H1 (cell line): ENCODE results near the gene ZNF212. TPM values are rescaled to one million over a fixed set of nuclear protein-coding genes. Genes with fewer than 3 reads are reported as not detected.
A peak's percentile ranks its signal among the peaks of the same experiment; 100 is the strongest.

Experiments
- CTCF ChIA-PET: fragments of 300-600 bp; sonication (Branson Sonifier 250); formaldehyde crosslinking; loops from one replicate; lab custom pipeline; 2021; ENCODE audit not compliant: partially characterized antibody; lab: Charles Lee
- POLR2A ChIA-PET: fragments of 300-600 bp; sonication (Branson Sonifier 250); formaldehyde crosslinking; loops from one replicate; lab custom pipeline; 2021; ENCODE audit warnings: inconsistent platforms; ENCODE audit not compliant: partially characterized antibody; lab: Charles Lee
- DNase-seq, 2 experiments: peaks; one replicate each; pipeline versions ENCODE4 v3.0.0 to v3.0.0-alpha.2; 2010 to 2022; ENCODE audit warnings: low spot score in 2 of 2, low read depth in 1 of 2, mixed read lengths in 1 of 2
- FAIRE-seq: peaks from 2 replicates; lab custom pipeline; 2011; peaks lifted over from hg19 to GRCh38; lab: Jason Lieb, UNC
- H2AFZ ChIP-seq: 2 replicates; pipeline ENCODE4 v1.8.1; 2012; ENCODE audit warnings: low read length, inconsistent platforms
- H2AK5ac ChIP-seq: 2 replicates; pipeline ENCODE4 v1.6.1; 2013; ENCODE audit warnings: low read depth, low read length
- H2BK120ac ChIP-seq: replicated peaks from 2 replicates; pipeline ENCODE3; 2013; ENCODE audit warnings: low read depth, low read length, inconsistent platforms
- H2BK12ac ChIP-seq: 2 replicates; pipeline ENCODE4 v1.6.1; 2013; ENCODE audit warnings: low read depth, low read length
- H2BK15ac ChIP-seq: 2 replicates; pipeline ENCODE4 v1.6.1; 2013; ENCODE audit warnings: low read length
- H2BK20ac ChIP-seq: 2 replicates; pipeline ENCODE4 v1.6.1; 2013; ENCODE audit warnings: low read length
- H2BK5ac ChIP-seq: 2 replicates; pipeline ENCODE4 v1.6.1; 2013; ENCODE audit warnings: low read depth, low read length
- H3K14ac ChIP-seq: 2 replicates; pipeline ENCODE4 v1.6.1; 2013; ENCODE audit warnings: inconsistent platforms; ENCODE audit not compliant: insufficient read length
- H3K18ac ChIP-seq: 2 replicates; pipeline ENCODE4 v1.6.1; 2013; ENCODE audit warnings: low read length; ENCODE audit errors: extremely low read depth
- H3K23ac ChIP-seq: 2 replicates; pipeline ENCODE4 v1.6.1; 2013; ENCODE audit warnings: inconsistent platforms; ENCODE audit not compliant: insufficient read length
- H3K23me2 ChIP-seq: 2 replicates; pipeline ENCODE4 v1.6.1; 2013; ENCODE audit warnings: low read depth, low read length
- H3K27ac ChIP-seq: 2 replicates; pipeline ENCODE4 v1.6.1; 2011; ENCODE audit warnings: low read depth, low read length, inconsistent platforms
- H3K27me3 ChIP-seq, 4 experiments: replicated peaks in 1 of 4; 1 replicate in 1 of 4; 2 replicates in 3 of 4; pipeline versions ENCODE4 v1.6.1 to v1.8.1; 2011 to 2013; ENCODE audit warnings: low read length in 3 of 4, mild to moderate bottlenecking in 3 of 4, inconsistent platforms in 2 of 4, mixed read lengths in 2 of 4, moderate library complexity in 1 of 4; ENCODE audit not compliant: control insufficient read depth in 3 of 4, insufficient read depth in 3 of 4; ENCODE audit errors: extremely low read depth in 1 of 4
- H3K36me3 ChIP-seq, 4 experiments: 2 replicates each; pipeline versions ENCODE4 v1.6.1 to v1.8.1; 2011 to 2013; ENCODE audit warnings: mild to moderate bottlenecking in 4 of 4, low read length in 3 of 4, moderate library complexity in 2 of 4, control low read depth in 1 of 4, inconsistent platforms in 1 of 4; ENCODE audit not compliant: insufficient read depth in 4 of 4, control insufficient read depth in 2 of 4
- H3K4ac ChIP-seq: replicated peaks from 2 replicates; pipeline ENCODE3; 2013; ENCODE audit warnings: low read length, low read depth, mixed read lengths, inconsistent platforms; ENCODE audit not compliant: insufficient read length
- H3K4me1 ChIP-seq, 4 experiments: replicated peaks in 1 of 4; 1 replicate in 1 of 4; 2 replicates in 3 of 4; pipeline versions ENCODE4 v1.6.1 to v1.8.1; 2011 to 2013; ENCODE audit warnings: low read length in 3 of 4, inconsistent platforms in 2 of 4, mixed read lengths in 1 of 4; ENCODE audit not compliant: insufficient read depth in 4 of 4, control insufficient read depth in 3 of 4
- H3K4me2 ChIP-seq, 2 experiments: 2 replicates each; pipeline versions ENCODE4 v1.6.1 to v1.8.1; 2011 to 2013; ENCODE audit warnings: low read depth in 2 of 2, low read length in 2 of 2, control low read depth in 1 of 2, inconsistent platforms in 1 of 2, mild to moderate bottlenecking in 1 of 2; ENCODE audit not compliant: insufficient read depth in 1 of 2
- H3K4me3 ChIP-seq, 4 experiments: fragments of 200-600, 300-600 bp in 1 of 4; sonication (generic), shearing (Covaris generic), sonication (Bioruptor Twin) in 1 of 4; 2 replicates each; pipeline versions ENCODE4 v1.5.1 to v1.8.1; 2011 to 2016; ENCODE audit warnings: low read length in 4 of 4, low read depth in 3 of 4, control low read depth in 2 of 4, inconsistent platforms in 2 of 4, mild to moderate bottlenecking in 2 of 4, mixed read lengths in 1 of 4, moderate library complexity in 1 of 4; ENCODE audit not compliant: insufficient read depth in 2 of 4; ENCODE audit errors: extremely low read depth in 1 of 4
- H3K56ac ChIP-seq: replicated peaks from 2 replicates; pipeline ENCODE3; 2013; ENCODE audit warnings: low read depth, mild to moderate bottlenecking, mixed read lengths, low read length, inconsistent platforms; ENCODE audit not compliant: insufficient read length
- H3K79me1 ChIP-seq: 2 replicates; pipeline ENCODE4 v1.6.1; 2013; ENCODE audit warnings: low read depth, low read length, control low read depth
- H3K79me2 ChIP-seq, 2 experiments: 2 replicates each; pipeline versions ENCODE4 v1.6.1 to v1.8.1; 2012 to 2013; ENCODE audit warnings: low read length in 2 of 2, mild to moderate bottlenecking in 2 of 2, inconsistent platforms in 1 of 2; ENCODE audit not compliant: insufficient read depth in 2 of 2, control insufficient read depth in 1 of 2
- H3K9ac ChIP-seq, 4 experiments: replicated peaks in 1 of 4; 1 replicate in 1 of 4; 2 replicates in 3 of 4; pipeline versions ENCODE4 v1.6.1 to v1.8.1; 2011 to 2013; ENCODE audit warnings: low read depth in 3 of 4, low read length in 3 of 4, control low read depth in 2 of 4, mild to moderate bottlenecking in 2 of 4, moderate library complexity in 2 of 4, inconsistent platforms in 1 of 4; ENCODE audit errors: extremely low read depth in 1 of 4
- H3K9me3 ChIP-seq, 2 experiments: 2 replicates each; pipeline versions ENCODE4 v1.6.1 to v1.8.1; 2012 to 2013; ENCODE audit warnings: mild to moderate bottlenecking in 2 of 2, moderate library complexity in 2 of 2, control low read depth in 1 of 2, inconsistent platforms in 1 of 2, low read depth in 1 of 2, low read length in 1 of 2, mixed read lengths in 1 of 2; ENCODE audit not compliant: insufficient read depth in 2 of 2
- H4K20me1 ChIP-seq, 2 experiments: replicated peaks in 1 of 2; 2 replicates each; pipeline versions ENCODE3 to v1.8.1; 2011 to 2013; ENCODE audit warnings: inconsistent platforms in 2 of 2, low read length in 2 of 2, mild to moderate bottlenecking in 1 of 2; ENCODE audit not compliant: insufficient read depth in 2 of 2, control insufficient read depth in 1 of 2
- H4K5ac ChIP-seq: 2 replicates; pipeline ENCODE4 v1.6.1; 2013; ENCODE audit warnings: low read length, low read depth, mixed read lengths, inconsistent platforms; ENCODE audit not compliant: insufficient read length
- H4K8ac ChIP-seq: 2 replicates; pipeline ENCODE4 v1.8.0; 2013; ENCODE audit warnings: mild to moderate bottlenecking, moderate library complexity, low read length, inconsistent platforms; ENCODE audit not compliant: insufficient read depth; ENCODE audit errors: extremely low read depth
- H4K91ac ChIP-seq: replicated peaks from 2 replicates; pipeline ENCODE3; 2013; ENCODE audit warnings: low read length, mixed read lengths, inconsistent platforms; ENCODE audit not compliant: insufficient read length
- ASH2L ChIP-seq: fragments of 200-600, 300-600 bp; sonication (generic); IDR thresholded peaks from one replicate; pipeline ENCODE4 v1.7.1; 2017; ENCODE audit warnings: low read length
- BCL11A ChIP-seq, 2 experiments: IDR thresholded peaks; one replicate each; pipeline ENCODE4 v1.6.1; 2011; ENCODE audit warnings: low read depth in 2 of 2, low read length in 2 of 2, mild to moderate bottlenecking in 2 of 2
- CBX5 ChIP-seq: fragments of 300-800, 300-1000 bp; sonication (generic); IDR thresholded peaks from 2 replicates; pipeline ENCODE4 v1.7.1; 2016; ENCODE audit warnings: antibody characterized with exemption, low read length, low read depth
- EGR1 ChIP-seq: IDR thresholded peaks from 2 replicates; pipeline ENCODE4 v1.6.1; 2011; ENCODE audit warnings: low read depth, low read length, borderline replicate concordance
- HDAC2 ChIP-seq, 2 experiments: fragments of 300-600 bp in 1 of 2; sonication (generic) in 1 of 2; IDR thresholded peaks; 2 replicates each; pipeline ENCODE4 v1.6.1; 2011 to 2012; ENCODE audit warnings: low read depth in 2 of 2, low read length in 2 of 2, mild to moderate bottlenecking in 2 of 2, moderate library complexity in 2 of 2, borderline replicate concordance in 1 of 2, inconsistent platforms in 1 of 2
- RFX5 ChIP-seq: IDR thresholded peaks from 2 replicates; pipeline ENCODE4 v1.6.1; 2011; ENCODE audit warnings: low read depth, low read length, improper control_type of control experiment, borderline replicate concordance
- SP2 ChIP-seq: IDR thresholded peaks from 2 replicates; pipeline ENCODE4 v1.6.1; 2012; ENCODE audit warnings: mild to moderate bottlenecking, low read length, inconsistent platforms
- SP4 ChIP-seq: IDR thresholded peaks from 2 replicates; pipeline ENCODE4 v1.6.1; 2012; ENCODE audit warnings: low read length, inconsistent platforms
- YY1 ChIP-seq: IDR thresholded peaks from 2 replicates; pipeline ENCODE4 v1.6.1; 2011; ENCODE audit warnings: low read depth, mild to moderate bottlenecking, low read length
- WGBS, 2 experiments: shearing (Covaris generic) in 1 of 2; methylation state at CpG; one replicate each; pipeline versions ENCODE4 v1.1.6 to v1.1.7; 2013 to 2015; ENCODE audit warnings: low lambda C conversion rate in 2 of 2, mixed read lengths in 2 of 2, inconsistent platforms in 1 of 2, low coverage in 1 of 2, missing lambda C conversion rate in 1 of 2; ENCODE audit not compliant: insufficient replicate concordance in 2 of 2, insufficient coverage in 1 of 2, insufficient read length in 1 of 2; ENCODE audit errors: extremely low coverage in 1 of 2, missing lambda C conversion rate in 1 of 2; 5-methylcytosine and 5-hydroxymethylcytosine counted together
- polyA plus RNA-seq, 7 experiments: library from polyadenylated mRNA; depleted of rRNA in 3 of 7; stranded (reverse) in 5 of 7; unstranded in 2 of 7; fragments of >200 nt in 5 of 7; fragments of 200-250 nt in 2 of 7; gene quantifications; 1 replicate in 5 of 7; 2 replicates in 1 of 7; 4 replicates in 1 of 7; pipeline versions ENCODE4 v1.2.1 to v1.2.3, GENCODE V29; 2011 to 2013; ENCODE audit warnings: missing spikeins in 2 of 7, mixed read lengths in 2 of 7
- total RNA-seq: library from RNA; stranded (reverse); fragmentation: NEBNext Ultra II Directional; extraction: Animal tissue kit (Norgen Biotek cat#: 25700); gene quantifications from 2 replicates; pipeline ENCODE4 v1.2.1, GENCODE V29; 2021
- TF ChIP-seq, protein P1 (sequence below): IDR thresholded peaks from 2 replicates; pipeline ENCODE4 v1.6.1; 2012; ENCODE audit warnings: inconsistent platforms

Gene ZNF212
- total and polyA plus RNA-seq, 2 of the 8 experiments (the other 6 are each of a cell fraction or from before 2014, with no cell fraction given) = 6.7 to 19.3 TPM

DNA sequence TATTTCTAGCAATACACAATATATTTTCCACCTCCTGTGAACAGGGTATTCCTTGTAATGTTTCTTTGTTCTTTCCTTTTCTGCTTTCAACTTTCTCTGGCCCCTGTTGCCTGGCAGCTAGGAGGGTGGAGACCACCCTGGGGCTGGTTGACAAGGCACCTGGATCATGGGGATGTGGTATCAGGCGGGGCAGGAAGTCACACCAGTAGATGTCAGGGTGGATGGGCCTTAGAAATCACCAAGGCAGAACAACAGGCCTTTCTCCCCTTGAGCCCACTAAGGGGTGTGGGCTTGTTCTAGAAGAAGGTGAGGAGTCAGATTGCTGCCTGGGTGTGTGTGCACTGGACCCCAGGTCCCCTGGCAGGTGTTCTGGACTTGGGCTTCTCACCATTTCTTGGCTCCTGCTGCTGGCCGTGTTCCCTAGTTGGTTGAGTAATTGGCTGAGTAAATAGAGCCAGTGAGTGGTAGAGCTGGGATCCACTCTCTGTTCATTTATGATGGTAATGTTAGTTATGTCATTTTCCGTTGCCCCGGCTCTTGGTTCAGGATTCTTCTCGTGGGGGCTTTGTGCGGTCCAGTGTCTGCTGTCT, 47.5 kb downstream of the ZNF212 start:
- H3K23me2 ChIP-seq = peaks cover 5% of the 10 kb centered on the region
- peaks cover 0 to 3% (median 0%) of the 10 kb centered on the region in 4 experiments; a peak in 1 of 8 replicates for H3K36me3 ChIP-seq
- H3K4me1 ChIP-seq = peaks cover 0 to 6% (median 4%) of the 10 kb centered on the region in 4 experiments; a peak in 5 of 7 replicates
- H3K18ac ChIP-seq = no peak overlapping the region
- H4K20me1 ChIP-seq = peaks cover 0 to 3% of the 10 kb centered on the region in 2 experiments
- H2AK5ac ChIP-seq = no peak overlapping the region
- no peak overlapping the region; a peak in 1 of 4 replicates for H3K4me2 ChIP-seq
- no peak overlapping the region for H3K4ac ChIP-seq
- ChIA-PET CTCF (interaction anchor here (1.5 kb wide), 1 partner anchor 31 kb away, joined by 5 read pairs; no protein-coding TSS in a partner anchor), POLR2A (no interaction called here)
- H3K79me2 ChIP-seq = no peaks in the 10 kb centered on the region
- no peak overlapping the region for H4K91ac ChIP-seq
- H3K23ac ChIP-seq = no peak overlapping the region
- DNase-seq (no peak), FAIRE-seq (no peak)
- H2BK5ac ChIP-seq = no peak overlapping the region
- H2AFZ ChIP-seq = no peak overlapping the region
- no peak overlapping the region for H4K5ac ChIP-seq
- no peak overlapping the region for H3K14ac ChIP-seq
- no peak overlapping the region for H3K9ac ChIP-seq
- no peak overlapping the region for H3K4me3 ChIP-seq
- no peak overlapping the region for H2BK20ac ChIP-seq
- no peak overlapping the region; the same call in 1 of the 2 replicates for H4K8ac ChIP-seq
- H3K9me3 ChIP-seq = no peaks in the 10 kb centered on the region
- WGBS, 2 experiments = 87% methylated on average over 6 of the region's 6 CpGs; no CpG with 5 or more reads in 1 of the 2 experiments
- H2BK15ac ChIP-seq = peak overlapping the region; percentile 40; the same call in 1 of the 2 replicates
- H2BK12ac ChIP-seq = no peak overlapping the region
- TF ChIP-seq, protein P1, sequence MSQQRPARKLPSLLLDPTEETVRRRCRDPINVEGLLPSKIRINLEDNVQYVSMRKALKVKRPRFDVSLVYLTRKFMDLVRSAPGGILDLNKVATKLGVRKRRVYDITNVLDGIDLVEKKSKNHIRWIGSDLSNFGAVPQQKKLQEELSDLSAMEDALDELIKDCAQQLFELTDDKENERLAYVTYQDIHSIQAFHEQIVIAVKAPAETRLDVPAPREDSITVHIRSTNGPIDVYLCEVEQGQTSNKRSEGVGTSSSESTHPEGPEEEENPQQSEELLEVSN = no peak
- TF ChIP-seq SP2 (no peak), SP4 (no peak), ASH2L (no peak), HDAC2 (IDR thresholded peaks at IDR 0.05; ENCODE audit: borderline replicate concordance in 1 of 2, low read depth in 2 of 2, low read length in 2 of 2) (no peak), BCL11A (IDR thresholded peaks at IDR 0.05; ENCODE audit: low read depth in 2 of 2, low read length in 2 of 2) (no peak), YY1 (no peak), RFX5 (no peak), CBX5 (no peak), EGR1 (no peak)
- TF ChIP-seq, all 59 proteins: peak for 0
- Histone ChIP-seq H3K27me3 (peaks cover 0 to 8% (median 4%) of the 10 kb centered on the region in 4 experiments; a peak in 3 of 7 replicates), H3K79me1 (peaks cover 3% of the 10 kb centered on the region), H3K56ac (no peak overlapping the region), H3K27ac (no peak overlapping the region), H2BK120ac (no peak overlapping the region)
